Activated B cell treated with CpG ODN at 0.5 μM for 24 hours (primary cell): ENCODE measurements around the gene WTAP. TPM values are rescaled to one million over a fixed set of nuclear protein-coding genes. Genes with fewer than 3 reads are reported as not detected.
"Not testable (repeated sequence)": the region's sequence is repeated elsewhere in the genome, so short reads cannot be mapped to it uniquely, and the experiment has no call there.

ENCODE experiments used
- ATAC-seq: fragments of 200-7000 bp; cut with Tn5 transposase; one replicate; pipeline ENCODE4 v1.10.0; 2021; ENCODE audit warnings: low read depth, mild to moderate bottlenecking, moderate library complexity
- CTCF ChIA-PET: fragments of 350-600 bp; sonication (Branson Sonifier 250); formaldehyde crosslinking; loops from one replicate; lab custom pipeline; 2021; ENCODE audit warnings: antibody characterized with exemption; lab: Charles Lee
- POLR2A ChIA-PET: fragments of 350-600 bp; sonication (Branson Sonifier 250); formaldehyde crosslinking; loops from one replicate; lab custom pipeline; 2021; ENCODE audit warnings: antibody characterized with exemption; lab: Charles Lee
- DNase-seq: peaks from one replicate; pipeline ENCODE4 v3.0.0; 2022
- H3K27ac Mint-ChIP-seq: one replicate; pipeline ENCODE4 v1.8.0; 2020; ENCODE audit warnings: mixed read lengths
- H3K27me3 Mint-ChIP-seq: one replicate; pipeline ENCODE4 v1.8.0; 2021; ENCODE audit warnings: mixed read lengths
- H3K36me3 Mint-ChIP-seq: one replicate; pipeline ENCODE4 v1.8.0; 2021; ENCODE audit warnings: low read depth, mixed read lengths
- H3K4me1 Mint-ChIP-seq: one replicate; pipeline ENCODE4 v1.8.0; 2021; ENCODE audit warnings: mixed read lengths
- H3K4me3 Mint-ChIP-seq: one replicate; pipeline ENCODE4 v1.8.0; 2020; ENCODE audit warnings: mild to moderate bottlenecking, mixed read lengths
- H3K9me3 Mint-ChIP-seq: one replicate; pipeline ENCODE4 v1.8.0; 2020; ENCODE audit warnings: mixed read lengths
- CTCF ChIP-seq: fragments of 200-600 bp; IDR thresholded peaks from one replicate; pipeline ENCODE4 v1.8.0; 2022; ENCODE audit warnings: antibody characterized with exemption, mild to moderate bottlenecking
- intact Hi-C: fragments of 100-400 bp; cut with micrococcal nuclease; formaldehyde crosslinking; loops from one replicate; pipeline ENCODE4 v1.15.1; 2024
- total RNA-seq: library from RNA; stranded (reverse); gene quantifications from 2 replicates; pipeline ENCODE4 v1.2.3, GENCODE V29; 2022

The WTAP gene
- total RNA-seq, 1 donor from 2014 or later: 141 TPM

GRCh38 chr6:159686040-159686439 lies 41.3 kb upstream of the WTAP start:
- no peak for TF ChIP-seq CTCF
- no peak overlapping the region for H3K4me3 Mint-ChIP-seq
- CTCF ChIA-PET: no interaction called here
- DNase-seq (no peak), ATAC-seq (no peak)
- peaks cover 5% of the 10 kb centered on the region for H3K4me1 Mint-ChIP-seq
- intact Hi-C loops: no loop called here
- no peaks in the 10 kb centered on the region for H3K27me3 Mint-ChIP-seq
- no peaks in the 10 kb centered on the region for H3K9me3 Mint-ChIP-seq
- peaks cover 68% of the 10 kb centered on the region for H3K36me3 Mint-ChIP-seq
- no peak overlapping the region for H3K27ac Mint-ChIP-seq
- POLR2A ChIA-PET: no interaction called here

GRCh38 chr6:159686703-159687102 lies 40.6 kb upstream of the WTAP start:
- Mint-ChIP-seq H3K27ac (no peak overlapping the region), H3K27me3 (no peaks in the 10 kb centered on the region), H3K4me1 (peaks cover 10% of the 10 kb centered on the region), H3K36me3 (peaks cover 62% of the 10 kb centered on the region), H3K9me3 (no peaks in the 10 kb centered on the region), H3K4me3 (no peak overlapping the region)
- intact Hi-C loops: no loop called here
- ChIA-PET CTCF (no interaction called here), POLR2A (no interaction called here)
- ATAC-seq (no peak), DNase-seq (no peak)
- TF ChIP-seq CTCF: no peak

GRCh38 chr6:159687341-159687740 lies 40.0 kb upstream of the WTAP start:
- no peak overlapping the region for H3K4me3 Mint-ChIP-seq
- CTCF ChIA-PET: no interaction called here
- POLR2A ChIA-PET: no interaction called here

GRCh38 chr6:159688266-159688905 lies 38.9 kb upstream of the WTAP start:
- H3K27me3 Mint-ChIP-seq: no peaks in the 10 kb centered on the region
- ChIA-PET POLR2A (interaction anchor here (1.6 kb wide), 1 partner anchor 102 kb away, joined by 8 read pairs; the partner anchor contains the start of gene MRPL18), CTCF (interaction anchor here (1.2 to 1.4 kb wide), 2 partner anchors 175 to 845 kb away, joined by 4 read pairs; no protein-coding TSS in a partner anchor)
- H3K4me3 Mint-ChIP-seq: no peak overlapping the region
- peaks cover 55% of the 10 kb centered on the region for H3K36me3 Mint-ChIP-seq
- peaks cover 20% of the 10 kb centered on the region for H3K4me1 Mint-ChIP-seq
- TF ChIP-seq CTCF: no peak
- DNase-seq (no peak), ATAC-seq (no peak)
- H3K27ac Mint-ChIP-seq: no peak overlapping the region
- intact Hi-C loops: no loop called here
- H3K9me3 Mint-ChIP-seq: no peaks in the 10 kb centered on the region

More at GRCh38 chr6:159687341-159687740, 40.0 kb upstream of the WTAP start:
- ATAC-seq (no peak), DNase-seq (no peak)
- TF ChIP-seq CTCF: no peak
- intact Hi-C loops: no loop called here
- H3K9me3 Mint-ChIP-seq: no peaks in the 10 kb centered on the region
- H3K36me3 Mint-ChIP-seq: peaks cover 62% of the 10 kb centered on the region
- H3K4me1 Mint-ChIP-seq: peaks cover 17% of the 10 kb centered on the region
- no peaks in the 10 kb centered on the region for H3K27me3 Mint-ChIP-seq
- no peak overlapping the region for H3K27ac Mint-ChIP-seq

- no peak for ATAC-seq
- TF ChIP-seq CTCF: no peak
- no peak overlapping the region for H3K4me3 Mint-ChIP-seq
- peaks cover 23% of the 10 kb centered on the region for H3K4me1 Mint-ChIP-seq
- intact Hi-C loops: no loop called here
- DNase-seq: no peak
- H3K36me3 Mint-ChIP-seq: peaks cover 50% of the 10 kb centered on the region
- H3K27me3 Mint-ChIP-seq: no peaks in the 10 kb centered on the region
- ChIA-PET CTCF (interaction anchor here (1.2 to 1.4 kb wide), 2 partner anchors 174 to 845 kb away, joined by 4 read pairs; no protein-coding TSS in a partner anchor), POLR2A (interaction anchor here (1.6 kb wide), 1 partner anchor 101 kb away, joined by 8 read pairs; the partner anchor contains the start of gene MRPL18)
- H3K9me3 Mint-ChIP-seq: no peaks in the 10 kb centered on the region
- no peak overlapping the region for H3K27ac Mint-ChIP-seq
These were observed 38.3 kb upstream of the WTAP start for GRCh38 chr6:159689001-159689400.

GRCh38 chr6:159690135-159690534 lies 37.2 kb upstream of the WTAP start:
- ATAC-seq, H3K27me3 Mint-ChIP-seq, H3K27ac Mint-ChIP-seq, DNase-seq, H3K4me3 Mint-ChIP-seq, H3K9me3 Mint-ChIP-seq: not testable (repeated sequence)
- Mint-ChIP-seq H3K4me1 (peaks cover 34% of the 10 kb centered on the region), H3K36me3 (peaks cover 45% of the 10 kb centered on the region)
- POLR2A ChIA-PET: interaction anchor here (0.7 to 6.4 kb wide), 2 partner anchors 38 to 335 kb away, joined by 6 to 95 read pairs; partner anchors contain the start of gene WTAP
- intact Hi-C loops: loop anchor here (10.0 kb wide), 1 partner anchor 375 kb away; no protein-coding TSS in a partner anchor
- CTCF ChIA-PET: interaction anchor here (1.1 to 3.1 kb wide), 4 partner anchors 37 to 254 kb away, joined by 3 to 7 read pairs (median 4); partner anchors contain the start of gene WTAP
